Endometrial microvascular endothelial cells (primary cell): ENCODE measurements around the gene ATIC. TPM values are rescaled to one million over a fixed set of nuclear protein-coding genes. Genes with fewer than 3 reads are reported as not detected.
"Not testable (repeated sequence)": the region's sequence is repeated elsewhere in the genome, so short reads cannot be mapped to it uniquely, and the experiment has no call there.

Source experiments
- in situ Hi-C: cut with HindIII; loops from 2 replicates; pipeline ENCODE4 v1.10.0; 2017; ENCODE audit warnings: low sequenced_read_pairs, low pct_unique_long_range_greater_than_20kb; ENCODE audit errors: inconsistent ontology term
- total RNA-seq: library from RNA; depleted of rRNA; stranded (reverse); fragments of >200 nt; gene quantifications from one replicate; pipeline ENCODE4 v1.2.3, GENCODE V29; 2015; ENCODE audit errors: inconsistent ontology term

Gene ATIC
- total RNA-seq, 1 donor from 2014 or later = 36.2 TPM

- in situ Hi-C loops = no loop called here
Measured at GRCh38 chr2:215358312-215358845, 46.5 kb downstream of the ATIC start.

DNA sequence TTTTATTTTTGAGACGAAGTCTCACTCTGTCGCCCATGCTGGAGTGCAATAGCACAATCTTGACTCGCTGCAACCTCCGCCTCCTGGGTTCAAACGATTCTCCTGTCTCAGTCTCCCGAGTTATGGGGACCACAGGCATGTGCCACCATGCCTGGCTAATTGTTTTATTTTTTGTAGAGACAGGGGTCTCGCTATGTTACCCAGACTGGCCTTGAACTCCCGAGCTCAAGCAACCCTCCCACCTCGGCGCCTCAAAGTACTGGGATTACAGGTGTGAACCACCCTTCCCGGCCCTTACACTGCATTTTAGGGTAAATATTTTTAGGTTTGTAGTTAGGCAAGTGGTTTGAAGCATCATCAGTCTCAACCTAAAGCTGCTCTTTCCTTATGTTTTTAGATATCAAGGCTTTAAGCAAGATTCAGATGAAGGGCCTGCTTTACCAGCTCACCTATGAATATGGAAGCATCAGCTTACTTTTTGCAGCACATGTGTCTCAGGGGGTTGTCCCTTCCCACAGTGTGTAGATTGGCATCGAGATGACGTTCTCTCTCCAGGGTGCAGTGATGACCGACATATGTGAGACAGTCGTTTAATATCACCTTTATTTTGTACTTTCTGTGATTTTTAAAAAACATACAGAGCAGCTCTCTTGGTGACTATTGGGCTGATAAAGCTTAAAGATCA lies 47.2 kb downstream of the ATIC start:
- in situ Hi-C loops = no loop called here

- in situ Hi-C loops = no loop called here
Measured at GRCh38 chr2:215359576-215359922, 47.7 kb downstream of the ATIC start.

DNA sequence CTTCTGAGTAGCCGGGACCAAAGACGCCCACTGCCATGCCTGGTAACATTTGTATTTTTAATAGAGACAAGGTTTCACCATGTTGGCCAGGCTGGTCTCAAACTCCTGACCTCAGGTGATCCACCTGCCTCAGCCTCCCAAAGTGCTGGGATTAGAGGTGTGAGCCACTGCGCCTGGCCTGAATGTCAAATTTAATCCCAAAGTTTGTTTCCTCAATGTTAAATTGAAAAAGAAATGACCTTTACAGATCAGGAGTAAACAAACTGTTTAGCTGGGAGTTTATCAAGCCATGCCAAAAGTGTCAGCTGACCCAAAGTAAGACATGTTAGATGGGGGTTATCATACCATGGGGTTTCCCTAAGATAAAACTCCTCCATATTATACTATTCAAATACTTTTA lies 48.2 kb downstream of the ATIC start:
- in situ Hi-C loops = not testable (repeated sequence)

- in situ Hi-C loops = no loop called here
Measured at GRCh38 chr2:215360596-215360995, 48.7 kb downstream of the ATIC start.

DNA sequence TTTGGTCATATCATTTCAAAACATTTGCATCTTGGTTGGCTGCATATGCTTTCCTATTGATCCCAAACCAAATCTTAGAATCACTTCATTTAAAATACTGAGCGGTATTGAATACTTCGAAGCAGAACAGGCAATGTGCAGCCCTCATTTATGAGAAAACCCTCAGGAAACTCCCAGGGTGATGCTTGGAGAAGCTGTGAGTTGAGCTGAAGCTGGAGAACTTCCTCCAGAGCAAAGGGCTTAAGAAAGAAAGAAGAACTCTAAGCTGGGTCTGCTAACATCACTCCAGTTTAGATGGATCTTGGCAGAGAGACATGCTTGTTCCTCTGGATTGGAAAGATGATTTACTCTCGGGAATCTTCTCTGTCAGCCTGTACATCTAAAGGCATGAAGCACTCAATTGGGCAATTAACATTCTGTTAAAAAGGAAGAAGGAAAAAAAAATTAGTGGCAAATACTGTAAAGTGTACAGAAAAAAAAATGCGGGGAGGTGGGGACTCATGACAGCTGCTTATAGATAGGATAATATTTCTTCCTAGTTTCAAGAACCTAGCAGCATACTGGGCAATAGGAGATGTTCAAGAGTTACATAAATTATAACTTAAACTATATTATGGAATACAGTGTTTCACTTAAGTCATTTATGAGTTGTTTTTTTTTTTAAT lies 49.5 kb downstream of the ATIC start:
- in situ Hi-C loops = no loop called here

GRCh38 chr2:215361876-215362561 lies 50.2 kb downstream of the ATIC start:
- in situ Hi-C loops = no loop called here

- in situ Hi-C loops = no loop called here
Measured at GRCh38 chr2:215362562-215362904, 50.7 kb downstream of the ATIC start.

- in situ Hi-C loops = no loop called here
Measured at GRCh38 chr2:215363039-215363438, 51.2 kb downstream of the ATIC start.

DNA sequence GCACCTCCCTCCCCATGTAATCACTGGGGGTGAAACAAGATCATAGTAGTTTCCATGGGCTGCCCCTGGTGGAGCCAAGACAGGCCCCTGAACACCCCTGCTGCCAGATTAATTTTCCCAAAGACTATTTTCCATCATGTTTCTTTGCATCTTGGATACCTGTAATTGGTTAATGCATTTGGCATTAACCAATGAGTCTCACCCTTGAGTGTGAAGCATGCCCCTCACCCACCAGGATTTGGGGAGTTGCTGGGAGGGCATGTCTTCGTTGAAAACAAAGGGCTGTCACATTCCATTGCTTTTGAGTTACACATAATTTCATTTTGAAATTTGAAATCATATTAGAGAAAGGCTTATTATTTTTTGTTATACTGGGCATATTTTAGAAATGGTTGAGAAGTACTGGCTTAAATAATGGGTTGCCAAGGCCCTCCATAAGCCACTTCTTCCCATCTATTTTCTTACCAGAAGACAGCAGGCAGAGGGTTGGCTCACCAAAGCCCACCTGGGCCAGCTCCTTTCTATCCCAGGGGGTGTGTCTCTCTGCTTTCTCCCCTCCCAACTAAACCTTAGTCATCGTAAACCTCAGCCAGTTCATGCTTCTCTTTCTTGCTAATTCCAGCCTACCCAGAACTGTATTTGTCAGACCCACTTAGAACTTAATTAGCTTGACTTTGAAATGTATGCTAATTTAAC lies 51.8 kb downstream of the ATIC start:
- in situ Hi-C loops = no loop called here

DNA sequence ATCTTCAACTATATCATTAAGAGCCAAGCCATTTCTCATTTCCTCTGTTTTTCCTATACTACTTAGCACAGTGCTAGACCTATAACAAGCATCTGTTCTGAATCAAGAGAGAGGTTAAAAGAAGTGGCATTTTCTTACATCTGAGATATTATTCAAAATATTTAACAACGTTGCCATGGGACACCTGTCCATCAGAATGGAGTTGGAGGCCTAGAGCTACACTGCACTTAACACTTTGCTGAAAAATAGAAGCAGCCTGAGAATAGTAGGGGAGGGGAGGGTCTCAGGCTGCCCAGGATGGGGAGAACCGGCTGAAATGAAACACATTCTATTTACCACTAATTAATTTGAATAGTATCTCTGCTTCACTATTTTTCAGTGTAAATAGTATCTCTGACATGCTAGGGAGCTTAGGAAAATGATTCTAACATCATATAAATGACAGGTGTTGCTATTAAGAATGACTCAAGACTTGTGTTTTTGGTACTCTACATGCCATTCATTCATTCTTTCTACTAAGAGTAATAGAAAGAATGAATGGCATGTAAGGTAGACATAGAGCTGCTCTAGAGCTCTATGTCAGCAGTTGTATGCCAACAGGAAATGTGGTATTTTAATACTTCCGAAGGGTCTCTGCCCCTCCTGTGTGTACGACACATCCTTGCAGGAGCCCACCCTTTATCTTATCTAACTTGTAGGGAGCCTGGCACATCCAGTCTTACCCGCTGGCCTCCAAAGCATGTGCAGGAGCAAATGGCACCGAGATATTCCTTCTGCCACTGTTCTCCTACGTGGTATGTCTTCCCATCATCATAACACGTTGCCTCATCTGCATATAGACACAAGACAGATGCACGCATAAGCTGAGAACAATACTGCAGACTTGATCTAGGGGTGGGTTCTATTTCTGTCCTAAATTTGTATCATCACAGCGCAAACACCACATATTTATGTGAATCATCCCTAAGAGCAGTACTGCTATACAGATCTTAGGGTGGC lies 52.6 kb downstream of the ATIC start:
- in situ Hi-C loops = no loop called here

GRCh38 chr2:215365184-215365658 lies 53.4 kb downstream of the ATIC start:
- in situ Hi-C loops = no loop called here

GRCh38 chr2:215366440-215367032 lies 54.7 kb downstream of the ATIC start:
- in situ Hi-C loops = no loop called here

DNA sequence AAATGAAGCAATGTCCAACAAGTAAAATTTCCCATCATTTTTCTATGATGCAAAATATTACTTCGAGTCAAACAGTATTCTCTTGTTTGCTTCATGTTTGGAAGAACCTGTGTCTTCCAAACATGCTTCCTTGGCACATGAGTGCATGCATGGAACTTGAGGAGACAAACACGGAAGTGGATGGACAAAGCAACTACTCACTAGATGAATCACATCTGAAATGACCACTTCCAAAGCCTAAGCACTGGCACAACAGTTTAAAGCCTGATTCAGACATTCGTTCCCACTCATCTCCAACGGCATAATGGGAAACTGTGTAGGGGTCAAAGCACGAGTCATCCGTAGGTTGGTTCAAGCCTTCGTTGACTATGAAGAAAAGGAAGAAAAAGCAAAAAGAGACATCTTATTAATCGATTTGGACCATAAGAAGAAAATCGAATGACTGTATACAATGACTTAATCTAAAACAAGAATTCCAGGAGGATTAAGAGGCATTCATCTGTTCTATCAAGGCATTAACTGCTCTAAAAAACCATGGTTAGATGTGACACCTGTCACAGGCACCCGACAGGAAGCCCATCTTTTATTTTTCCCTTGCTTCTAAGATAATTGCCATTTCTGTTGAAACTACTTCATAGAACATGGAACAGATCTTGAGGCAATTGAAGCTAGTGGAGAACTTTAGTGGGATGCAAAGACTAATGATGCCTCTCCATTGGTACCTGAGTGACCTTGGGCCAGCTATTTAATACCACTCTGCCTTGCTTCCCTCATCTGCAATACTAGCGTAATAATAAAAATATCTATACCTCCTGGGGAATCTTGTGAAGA lies 56.0 kb downstream of the ATIC start:
- in situ Hi-C loops = no loop called here

- in situ Hi-C loops = no loop called here
Measured at GRCh38 chr2:215368493-215368809, 56.6 kb downstream of the ATIC start.

- in situ Hi-C loops = no loop called here
Measured at GRCh38 chr2:215369181-215369760, 57.4 kb downstream of the ATIC start.
